ENCODE data around the gene CACNA1I.

GRCh38 chr22:39715778-39716495, 145.4 kb downstream of the CACNA1I start:
- no peak for TF ChIP-seq POLR2A (IDR thresholded peaks at IDR 0.05)
- no peak for TF ChIP-seq CTCF (IDR thresholded peaks at IDR 0.05)
